NCI-H2107 treated with DMSO at 0.1 percent for 48 hours (cell line): Measurements from ENCODE around the gene RABL2A.
"Not testable (repeated sequence)": the region's sequence is repeated elsewhere in the genome, so short reads cannot be mapped to it uniquely, and the experiment has no call there.

Source experiments
- DNase-seq: peaks from one replicate; lab custom pipeline; 2025; ENCODE audit not compliant: unreplicated experiment; lab: John Stamatoyannopoulos, UW

The RABL2A gene

GRCh38 chr2:113626616-113627330 is at the start of gene RABL2A:
TSS of gene RABL2A (plus strand) at chr2:113627266. CDS start at chr2:113628607, 1,341 bp downstream.
- DNase-seq, result not testable (repeated sequence)

DNA sequence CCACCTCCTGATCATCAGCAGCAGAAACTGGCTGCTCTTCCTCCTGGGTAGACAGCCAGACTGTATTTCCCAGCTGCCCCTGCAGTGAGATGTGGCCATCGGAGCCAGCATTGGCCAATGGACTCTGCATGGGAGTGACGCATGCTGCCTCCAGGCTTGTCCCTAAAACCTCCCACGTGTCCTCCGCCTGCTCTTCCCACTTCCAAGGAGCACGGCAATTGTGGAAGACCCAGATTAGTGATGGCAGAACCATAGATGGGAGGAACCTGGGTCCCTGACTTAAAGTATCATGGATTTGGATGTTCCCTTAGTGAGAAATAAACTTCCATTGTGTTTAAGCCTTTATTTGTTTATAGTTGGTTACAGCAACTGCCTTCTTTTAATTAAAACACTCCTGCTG is 48.6 kb upstream of the RABL2A start:
- DNase-seq, result not testable (repeated sequence)

- DNase-seq, result not testable (repeated sequence)
These were observed 44.6 kb upstream of the RABL2A start for GRCh38 chr2:113582473-113582872.

DNA sequence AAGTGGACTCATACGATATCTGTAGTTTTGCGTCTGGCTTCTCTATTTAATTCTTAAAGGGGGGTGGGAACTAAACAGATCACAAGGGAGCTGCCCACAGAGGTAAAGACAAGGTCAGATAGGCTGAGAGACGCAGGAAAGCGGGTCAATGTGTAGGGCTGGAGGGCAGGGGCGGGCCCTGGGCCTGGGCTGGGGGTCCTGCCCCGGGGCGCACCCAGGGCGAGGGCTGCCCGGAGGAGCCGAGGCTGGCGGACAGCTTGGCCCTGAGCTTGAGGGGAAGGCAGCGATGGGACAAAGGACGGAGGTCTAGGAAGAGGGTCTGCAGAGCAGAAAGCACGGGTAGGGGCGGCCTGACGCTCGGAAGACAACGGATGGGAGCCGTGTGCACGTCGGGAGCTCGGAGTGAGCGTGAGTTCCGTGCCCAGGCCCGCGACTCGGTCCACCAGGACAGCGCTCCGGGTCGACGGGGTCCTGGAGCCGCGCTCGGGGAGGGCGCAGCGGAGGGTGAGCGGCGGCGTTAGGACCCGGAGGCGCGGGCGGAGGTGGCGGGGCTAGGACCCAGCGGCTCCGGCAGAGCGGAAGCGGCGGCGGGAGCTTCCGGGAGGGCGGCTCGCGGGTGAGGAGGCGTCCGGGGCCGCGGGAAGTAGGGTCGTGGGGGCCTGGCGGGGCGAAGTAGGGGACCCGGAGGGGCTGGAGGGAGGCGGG is 43.4 kb upstream of the RABL2A start:
- not testable (repeated sequence) for DNase-seq

DNA sequence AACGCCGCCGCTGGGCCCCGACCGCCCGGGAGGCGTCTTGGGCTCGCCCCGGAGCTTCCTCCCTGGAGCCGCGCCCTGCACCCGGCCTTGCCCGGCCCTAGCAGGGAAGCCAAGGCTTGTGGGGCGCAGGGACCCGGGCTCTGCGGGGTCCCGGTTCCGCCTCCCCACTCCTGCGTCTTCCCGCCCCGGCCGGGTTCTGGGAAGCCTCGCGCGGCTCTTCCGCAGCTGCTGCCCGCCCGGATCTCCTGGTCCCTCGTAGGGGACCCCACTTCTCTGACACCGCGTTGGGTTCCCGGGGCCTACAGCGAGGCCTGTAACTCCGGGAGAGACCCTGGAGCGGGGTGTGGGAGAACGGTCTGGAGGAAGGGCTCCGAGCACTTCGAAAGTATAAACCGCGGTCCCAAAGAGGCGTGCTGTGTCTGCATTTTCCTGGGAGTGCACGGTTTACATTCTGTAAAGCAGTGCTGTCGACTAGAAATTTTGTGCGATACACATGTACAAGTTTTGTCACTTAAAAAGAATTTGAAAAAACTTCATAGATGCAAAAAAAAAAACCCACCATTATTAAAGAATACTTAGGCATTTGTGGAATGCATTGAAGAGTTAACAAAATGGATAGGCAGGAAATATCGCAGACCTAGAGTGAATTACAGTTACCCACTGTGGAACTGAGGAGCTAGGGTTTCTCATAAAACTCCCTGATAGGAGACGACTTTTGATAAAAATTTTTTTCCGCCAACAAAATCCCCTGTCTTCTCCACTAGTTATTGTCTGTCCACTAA is 42.6 kb upstream of the RABL2A start:
- not testable (repeated sequence) for DNase-seq

GRCh38 chr2:113587201-113587600 is 39.9 kb upstream of the RABL2A start:
- not testable (repeated sequence) for DNase-seq

DNA sequence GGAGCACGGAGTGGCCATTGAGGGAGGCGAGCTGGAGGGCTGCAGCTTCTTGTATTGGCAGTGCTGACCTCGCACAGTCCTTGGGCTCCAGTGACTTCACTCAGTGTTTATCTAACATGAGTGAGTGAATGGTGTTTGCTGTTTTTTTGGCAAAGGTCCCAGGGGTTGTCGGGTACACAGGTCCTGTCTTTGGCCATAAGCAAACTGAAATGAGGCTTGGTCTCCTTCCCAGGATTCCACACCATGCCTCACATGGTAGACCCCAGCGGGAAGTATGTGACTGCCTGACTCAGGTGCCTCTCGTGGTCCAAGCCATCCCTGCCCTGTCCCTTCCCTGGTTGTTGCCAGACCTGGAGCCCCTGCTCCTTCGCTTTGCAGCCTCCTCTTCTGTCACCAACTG is 37.5 kb upstream of the RABL2A start:
- not testable (repeated sequence) for DNase-seq

DNA sequence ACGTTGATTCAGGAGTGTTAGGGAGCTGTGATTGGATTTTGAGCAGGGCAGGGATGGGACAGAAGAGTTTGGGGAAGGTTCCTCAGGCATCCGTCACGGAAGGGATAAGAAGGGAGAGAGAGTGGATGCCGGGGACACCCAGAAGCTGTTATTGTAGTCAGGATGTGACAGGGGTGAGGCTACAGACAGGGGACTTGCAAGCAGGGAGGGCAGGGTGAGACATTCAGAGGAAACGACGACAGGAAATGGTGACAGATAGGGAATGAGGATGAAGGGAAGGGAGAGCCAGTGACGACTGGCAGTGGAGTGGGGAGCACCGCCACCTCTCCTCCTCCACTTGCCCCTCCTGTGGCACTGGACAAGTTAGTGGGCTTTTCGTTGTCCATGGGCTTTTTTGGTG is 35.1 kb upstream of the RABL2A start:
- not testable (repeated sequence) for DNase-seq

GRCh38 chr2:113593280-113593679 is 33.8 kb upstream of the RABL2A start:
- not testable (repeated sequence) for DNase-seq

DNA sequence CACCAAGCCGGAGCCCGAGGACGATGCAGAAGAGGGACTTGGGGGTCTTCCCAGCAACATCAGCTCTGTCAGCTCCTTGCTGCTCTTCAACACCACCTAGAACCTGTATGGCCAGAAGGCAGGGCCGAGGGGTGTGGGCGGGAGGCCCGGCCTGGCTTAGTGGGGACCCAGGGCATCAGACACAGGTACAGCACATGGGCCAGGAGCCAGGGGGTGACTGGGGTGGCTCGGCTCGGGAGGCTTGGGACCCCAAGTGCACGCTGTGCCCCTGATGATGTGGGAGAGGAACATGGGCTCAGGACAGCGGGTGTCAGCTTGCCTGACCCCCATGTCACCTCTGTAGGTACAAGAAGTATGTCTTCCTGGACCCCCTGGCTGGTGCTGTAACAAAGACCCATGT is 31.3 kb upstream of the RABL2A start:
- not testable (repeated sequence) for DNase-seq

- not testable (repeated sequence) for DNase-seq
These were observed 29.9 kb upstream of the RABL2A start for GRCh38 chr2:113597164-113597563.

DNA sequence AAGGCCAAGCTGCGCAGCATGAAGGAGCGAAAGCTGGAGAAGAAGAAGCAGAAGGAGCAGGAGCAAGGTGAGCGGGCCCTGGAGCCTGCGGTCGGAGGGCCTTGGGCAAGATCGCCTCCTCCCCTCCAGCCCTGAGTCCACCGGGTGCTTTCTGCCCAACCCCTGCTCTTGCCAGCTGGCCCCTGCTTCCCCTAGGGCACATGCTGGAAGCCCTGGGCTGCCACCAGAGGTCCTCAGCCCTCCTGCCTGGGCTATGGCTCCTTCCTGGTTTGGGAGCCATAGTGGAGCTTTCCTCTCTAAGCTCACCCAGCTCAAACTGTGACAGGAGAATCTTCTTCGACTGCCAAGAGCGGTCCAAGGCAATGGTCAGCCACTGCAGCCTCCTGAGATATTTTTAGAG is 29.5 kb upstream of the RABL2A start:
- not testable (repeated sequence) for DNase-seq

DNA sequence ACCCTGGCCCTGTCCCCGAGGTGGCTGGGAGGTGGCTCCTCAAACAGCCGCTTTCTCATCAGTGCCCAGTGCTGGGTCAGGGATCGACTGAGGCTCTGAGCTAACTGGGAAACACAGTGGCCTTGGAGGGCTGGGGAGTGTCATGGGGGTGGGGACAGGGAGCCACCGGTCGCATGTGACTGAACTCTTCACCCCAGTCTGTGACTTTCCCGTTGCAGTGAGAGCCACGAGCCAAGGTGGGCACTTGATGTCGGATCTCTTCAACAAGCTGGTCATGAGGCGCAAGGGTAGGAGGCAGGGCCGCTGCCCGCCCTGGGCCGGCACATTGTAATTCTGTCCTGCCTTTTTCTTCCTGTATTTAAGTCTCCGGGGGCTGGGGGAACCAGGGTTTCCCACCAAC is 28.9 kb upstream of the RABL2A start:
- DNase-seq, result not testable (repeated sequence)

- not testable (repeated sequence) for DNase-seq
These were observed 28.3 kb upstream of the RABL2A start for GRCh38 chr2:113598738-113599137.

DNA sequence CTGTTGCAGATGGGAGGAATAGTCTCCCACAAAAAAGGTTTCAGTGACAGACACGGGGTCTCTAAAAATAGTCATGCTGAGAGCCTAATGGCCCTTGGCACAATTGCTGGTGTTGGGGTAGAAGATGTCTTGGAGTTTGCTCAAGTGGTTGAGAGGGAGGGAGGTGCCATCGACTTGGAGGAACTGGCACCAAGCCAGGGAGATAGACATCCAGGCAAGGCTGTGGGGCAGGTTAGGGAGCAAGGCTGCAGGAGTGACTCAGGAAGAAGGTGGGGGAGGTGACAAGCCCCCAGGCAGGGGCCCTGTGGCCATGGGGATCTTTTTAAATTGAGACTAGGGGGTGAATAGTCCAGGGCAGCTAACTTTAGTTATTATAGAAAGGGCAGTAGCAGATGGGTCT is 27.9 kb upstream of the RABL2A start:
- DNase-seq, result not testable (repeated sequence)

- DNase-seq, result not testable (repeated sequence)
These were observed 24.9 kb upstream of the RABL2A start for GRCh38 chr2:113602040-113602769.

DNA sequence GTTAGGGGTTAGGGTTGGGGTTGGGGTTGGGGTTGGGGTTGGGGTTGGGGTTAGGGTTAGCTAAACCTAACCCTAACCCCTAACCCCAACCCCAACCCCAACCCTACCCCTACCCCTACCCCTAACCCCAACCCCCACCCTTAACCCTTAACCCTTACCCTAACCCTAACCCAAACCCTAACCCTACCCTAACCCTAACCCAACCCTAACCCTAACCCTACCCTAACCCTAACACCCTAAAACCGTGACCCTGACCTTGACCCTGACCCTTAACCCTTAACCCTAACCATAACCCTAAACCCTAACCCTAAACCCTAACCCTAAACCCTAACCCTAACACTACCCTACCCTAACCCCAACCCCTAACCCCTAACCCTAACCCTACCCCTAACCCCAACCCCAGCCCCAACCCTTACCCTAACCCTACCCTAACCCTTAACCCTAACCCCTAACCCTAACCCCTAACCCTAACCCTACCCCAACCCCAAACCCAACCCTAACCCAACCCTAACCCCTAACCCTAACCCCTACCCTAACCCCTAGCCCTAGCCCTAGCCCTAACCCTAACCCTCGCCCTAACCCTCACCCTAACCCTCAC is 24.1 kb upstream of the RABL2A start:
- no peak for DNase-seq

DNA sequence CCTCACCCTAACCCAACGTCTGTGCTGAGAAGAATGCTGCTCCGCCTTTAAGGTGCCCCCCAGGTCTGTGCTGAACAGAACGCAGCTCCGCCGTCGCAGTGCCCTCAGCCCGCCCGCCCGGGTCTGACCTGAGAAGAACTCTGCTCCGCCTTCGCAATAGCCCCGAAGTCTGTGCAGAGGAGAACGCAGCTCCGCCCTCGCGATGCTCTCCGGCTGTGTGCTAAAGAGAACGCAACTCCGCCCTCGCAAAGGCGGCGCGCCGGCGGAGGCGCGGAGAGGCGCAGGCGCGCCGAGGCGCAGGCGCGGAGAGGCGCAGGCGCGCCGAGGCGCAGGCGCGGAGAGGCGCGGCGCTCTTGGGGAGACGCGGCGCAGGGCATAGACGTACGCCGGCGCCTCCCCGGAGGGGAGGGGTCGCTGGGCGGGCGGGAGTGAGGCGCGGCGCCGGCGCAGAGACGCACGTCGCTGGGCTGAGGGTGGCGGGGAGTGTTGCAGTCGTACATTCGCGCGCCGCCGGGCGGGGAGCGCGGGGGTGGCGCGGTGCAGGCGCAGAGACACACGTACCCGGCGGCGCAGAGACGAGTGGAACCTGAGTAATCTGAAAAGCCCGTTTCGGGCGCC is 23.5 kb upstream of the RABL2A start:
- DNase-seq, result not testable (repeated sequence)

DNA sequence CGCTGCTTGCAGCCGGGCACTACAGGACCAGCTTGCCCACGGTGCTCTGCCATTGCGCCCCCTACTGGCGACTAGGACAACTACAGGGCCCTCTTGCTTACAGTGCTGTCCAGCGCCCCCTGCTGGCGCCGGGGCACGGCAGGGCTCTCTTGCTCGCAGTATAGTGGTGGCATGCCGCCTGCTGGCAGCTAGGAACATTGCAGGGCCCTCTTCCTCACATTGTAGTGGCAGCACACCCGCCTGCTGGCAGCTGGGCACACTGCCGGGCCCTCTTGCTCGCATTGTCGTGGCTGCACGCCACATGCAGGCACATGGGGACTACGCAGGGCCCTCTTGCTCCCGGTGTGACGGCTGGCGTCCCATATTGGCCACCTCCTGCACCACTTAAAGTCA is 23.0 kb upstream of the RABL2A start:
- DNase-seq, result not testable (repeated sequence)

DNA sequence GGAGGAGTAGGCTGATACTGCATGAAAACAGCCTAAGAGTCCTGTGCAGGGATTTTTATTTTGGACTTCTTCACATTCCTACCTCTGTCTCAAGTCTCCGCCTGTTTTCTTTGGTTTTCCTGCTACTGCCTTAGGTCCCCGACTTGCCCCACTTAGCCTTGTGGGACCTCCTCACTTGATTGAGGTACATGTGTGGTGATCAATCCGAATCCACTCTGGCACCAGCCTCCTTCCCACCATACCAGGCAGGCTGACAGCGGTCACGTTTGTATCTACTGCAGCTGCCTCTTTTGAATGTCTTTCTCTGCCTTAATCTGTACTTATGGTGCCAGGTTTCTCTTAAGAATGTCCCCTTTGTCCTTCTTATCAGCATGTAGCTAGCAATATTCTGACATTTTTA is 22.4 kb upstream of the RABL2A start:
- not testable (repeated sequence) for DNase-seq
